ENCODE results near the gene ST6GAL1.

ST6GAL1 gene

GRCh38 chr3:187027531-187028278 lies 97.4 kb downstream of the ST6GAL1 start:
- DNase-seq (ENCODE audit: low read depth, low spot score) = no peak
- Histone ChIP-seq H3K4me1 (ENCODE audit: control insufficient read depth, insufficient read depth, low read length) (no peaks in the 10 kb centered on the region), H3K27me3 (ENCODE audit: control insufficient read depth, insufficient read depth, low read length) (no peaks in the 10 kb centered on the region), H3K27ac (ENCODE audit: low read length) (no peak overlapping the region), H3K36me3 (ENCODE audit: control insufficient read depth, insufficient read depth, low read length) (no peaks in the 10 kb centered on the region), H3K9me3 (ENCODE audit: control insufficient read depth, insufficient read depth, low read length) (no peaks in the 10 kb centered on the region), H3K4me3 (ENCODE audit: low read length) (no peak overlapping the region)
- WGBS (ENCODE audit: insufficient coverage, insufficient read length) = no CpG with 5 or more reads among the region's 8 CpGs

DNA sequence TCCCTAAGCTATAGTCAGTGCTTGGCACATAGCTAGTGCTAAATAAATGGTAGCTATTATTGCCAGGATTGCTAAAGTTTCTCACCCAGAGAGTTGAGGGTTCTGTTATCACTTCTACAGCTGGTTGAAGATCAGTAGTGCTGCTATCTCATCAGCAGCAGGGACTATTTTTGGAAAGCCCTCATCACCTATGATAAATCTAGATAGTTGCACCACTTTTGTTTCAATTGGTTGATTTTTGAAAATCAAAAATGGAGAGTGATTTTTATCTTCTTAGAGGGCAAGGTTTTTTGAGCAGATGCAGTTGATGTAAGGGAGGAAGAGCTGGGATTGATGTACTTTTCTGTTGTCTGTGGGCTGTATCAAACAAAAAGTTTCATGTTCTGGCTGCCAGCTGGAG lies 101.6 kb downstream of the ST6GAL1 start:
- H3K27me3 ChIP-seq (ENCODE audit: control insufficient read depth, insufficient read depth, low read length) = no peaks in the 10 kb centered on the region
- H3K4me1 ChIP-seq (ENCODE audit: control insufficient read depth, insufficient read depth, low read length) = no peaks in the 10 kb centered on the region
- DNase-seq (ENCODE audit: low read depth, low spot score) = no peak
- H3K9me3 ChIP-seq (ENCODE audit: control insufficient read depth, insufficient read depth, low read length) = no peaks in the 10 kb centered on the region
- no peak overlapping the region for H3K4me3 ChIP-seq (ENCODE audit: low read length)
- no peak overlapping the region for H3K27ac ChIP-seq (ENCODE audit: low read length)
- no peaks in the 10 kb centered on the region for H3K36me3 ChIP-seq (ENCODE audit: control insufficient read depth, insufficient read depth, low read length)

DNA sequence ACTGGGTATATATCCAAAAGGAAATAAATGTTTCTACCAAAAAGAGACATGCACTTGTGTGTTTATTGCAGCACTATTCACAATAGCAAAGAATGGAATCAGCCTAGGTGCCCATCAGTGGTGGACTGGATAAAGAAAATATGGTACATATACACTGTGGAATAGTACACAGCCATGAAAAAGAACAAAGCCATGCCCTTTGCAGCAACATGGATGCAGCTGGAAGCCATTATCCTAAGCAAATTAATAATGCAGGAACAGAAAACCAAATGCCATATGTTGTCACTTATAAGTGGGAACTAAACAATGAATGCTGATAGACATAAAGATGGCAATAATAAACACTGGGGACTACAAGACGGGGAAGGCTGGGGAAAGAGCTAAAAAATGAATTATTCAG lies 106.1 kb downstream of the ST6GAL1 start:
- Histone ChIP-seq H3K4me3 (ENCODE audit: low read length) (no peak overlapping the region), H3K4me1 (ENCODE audit: control insufficient read depth, insufficient read depth, low read length) (no peaks in the 10 kb centered on the region), H3K36me3 (ENCODE audit: control insufficient read depth, insufficient read depth, low read length) (peaks cover 6% of the 10 kb centered on the region; the same call in 1 of the 2 replicates), H3K9me3 (ENCODE audit: control insufficient read depth, insufficient read depth, low read length) (no peaks in the 10 kb centered on the region), H3K27ac (ENCODE audit: low read length) (no peak overlapping the region), H3K27me3 (ENCODE audit: control insufficient read depth, insufficient read depth, low read length) (no peaks in the 10 kb centered on the region)
- DNase-seq (ENCODE audit: low read depth, low spot score) = no peak
- WGBS (ENCODE audit: insufficient coverage, insufficient read length) = no CpG with 5 or more reads among the region's 1 CpG

DNA sequence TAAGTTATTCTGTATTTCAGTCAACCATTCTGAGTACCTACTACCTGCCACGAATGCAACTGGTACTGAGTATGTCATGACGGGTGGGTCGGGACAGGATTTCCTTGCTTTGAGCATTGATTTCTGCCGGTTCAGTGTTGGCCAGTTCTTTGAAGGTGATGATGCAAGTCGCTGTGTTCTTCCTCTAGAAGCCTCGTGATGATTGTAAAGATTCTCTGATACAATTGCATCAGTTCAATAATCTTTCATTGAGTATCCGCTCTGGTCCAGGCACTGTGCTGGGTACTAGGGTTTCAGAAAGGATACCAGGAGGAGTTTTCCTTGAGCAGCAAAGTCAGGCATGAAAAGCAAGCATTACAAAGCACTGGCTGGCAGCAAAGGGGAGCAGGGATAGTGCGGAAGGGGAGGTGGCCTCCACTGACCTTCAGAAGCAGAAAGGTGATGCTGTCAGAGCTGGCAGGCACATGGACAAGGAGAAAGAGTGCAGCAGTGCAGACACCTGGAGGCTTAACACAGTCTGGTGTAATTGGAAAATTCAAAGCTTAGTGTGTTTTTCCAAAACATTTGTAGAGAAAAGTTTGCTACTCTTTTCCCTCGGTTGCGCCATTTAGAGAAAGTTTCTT lies 108.9 kb downstream of the ST6GAL1 start:
- DNase-seq (ENCODE audit: low read depth, low spot score) = no peak
- no peak overlapping the region for H3K27ac ChIP-seq (ENCODE audit: low read length)
- H3K4me1 ChIP-seq (ENCODE audit: control insufficient read depth, insufficient read depth, low read length) = no peaks in the 10 kb centered on the region
- H3K9me3 ChIP-seq (ENCODE audit: control insufficient read depth, insufficient read depth, low read length) = no peaks in the 10 kb centered on the region
- H3K36me3 ChIP-seq (ENCODE audit: control insufficient read depth, insufficient read depth, low read length) = peaks cover 14% of the 10 kb centered on the region; the same call in 1 of the 2 replicates
- no peak overlapping the region for H3K4me3 ChIP-seq (ENCODE audit: low read length)
- no CpG with 5 or more reads among the region's 10 CpGs for WGBS (ENCODE audit: insufficient coverage, insufficient read length)
- H3K27me3 ChIP-seq (ENCODE audit: control insufficient read depth, insufficient read depth, low read length) = no peaks in the 10 kb centered on the region; the same call in 1 of the 2 replicates

- Histone ChIP-seq H3K36me3 (ENCODE audit: control insufficient read depth, insufficient read depth, low read length) (peaks cover 14% of the 10 kb centered on the region; the same call in 1 of the 2 replicates), H3K9me3 (ENCODE audit: control insufficient read depth, insufficient read depth, low read length) (no peaks in the 10 kb centered on the region), H3K27me3 (ENCODE audit: control insufficient read depth, insufficient read depth, low read length) (no peaks in the 10 kb centered on the region; the same call in 1 of the 2 replicates), H3K4me3 (ENCODE audit: low read length) (no peak overlapping the region), H3K27ac (ENCODE audit: low read length) (no peak overlapping the region), H3K4me1 (ENCODE audit: control insufficient read depth, insufficient read depth, low read length) (no peaks in the 10 kb centered on the region)
- no CpG with 5 or more reads among the region's 6 CpGs for WGBS (ENCODE audit: insufficient coverage, insufficient read length)
- no peak for DNase-seq (ENCODE audit: low read depth, low spot score)
These were observed 109.5 kb downstream of the ST6GAL1 start for GRCh38 chr3:187039723-187040414.

DNA sequence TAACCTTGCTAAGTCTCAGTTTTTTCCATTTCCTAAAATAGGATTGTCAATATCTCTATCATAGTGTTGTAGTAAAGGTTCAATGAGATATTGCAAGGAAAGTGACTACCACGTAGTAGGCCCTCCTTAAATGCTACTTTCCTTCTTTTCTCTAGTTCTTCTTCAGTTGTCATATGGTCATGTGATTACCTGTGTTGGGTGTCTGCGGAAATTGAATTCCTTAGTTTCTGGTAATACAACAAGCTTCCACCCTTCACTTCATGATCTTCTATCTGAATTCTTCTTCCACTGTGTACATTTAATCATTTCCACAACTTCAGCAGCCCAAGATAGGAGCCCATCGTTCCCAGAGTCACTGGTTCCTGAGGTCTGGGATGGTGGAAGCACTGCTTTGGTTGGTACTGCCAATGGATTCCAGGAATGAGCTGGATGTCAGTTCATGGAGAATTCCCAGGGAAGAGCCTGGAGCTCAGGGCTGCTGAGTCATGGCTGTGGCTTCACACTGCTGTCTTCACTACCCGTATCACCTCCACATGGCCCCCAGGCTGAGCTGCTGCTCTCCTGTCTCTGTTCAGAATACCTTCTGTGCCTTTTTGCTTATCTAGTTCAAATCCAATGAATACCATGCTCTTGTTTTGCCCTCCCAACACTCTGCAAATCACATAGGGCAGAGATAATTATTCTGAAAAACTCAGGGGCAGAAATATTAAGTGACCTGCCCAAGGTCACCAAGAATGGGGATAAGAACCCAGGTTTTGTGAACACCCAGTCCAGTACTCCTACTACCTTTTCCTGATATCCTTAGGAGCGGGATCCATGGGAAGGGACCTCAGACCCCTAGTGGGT lies 110.4 kb downstream of the ST6GAL1 start:
- Histone ChIP-seq H3K36me3 (ENCODE audit: control insufficient read depth, insufficient read depth, low read length) (peaks cover 14% of the 10 kb centered on the region; the same call in 1 of the 2 replicates), H3K4me3 (ENCODE audit: low read length) (no peak overlapping the region), H3K9me3 (ENCODE audit: control insufficient read depth, insufficient read depth, low read length) (no peaks in the 10 kb centered on the region), H3K27me3 (ENCODE audit: control insufficient read depth, insufficient read depth, low read length) (no peaks in the 10 kb centered on the region; the same call in 1 of the 2 replicates), H3K4me1 (ENCODE audit: control insufficient read depth, insufficient read depth, low read length) (no peaks in the 10 kb centered on the region), H3K27ac (ENCODE audit: low read length) (no peak overlapping the region)
- no CpG with 5 or more reads among the region's 5 CpGs for WGBS (ENCODE audit: insufficient coverage, insufficient read length)
- no peak for DNase-seq (ENCODE audit: low read depth, low spot score)

GRCh38 chr3:187041362-187042307 lies 111.3 kb downstream of the ST6GAL1 start:
- no peaks in the 10 kb centered on the region for H3K9me3 ChIP-seq (ENCODE audit: control insufficient read depth, insufficient read depth, low read length)
- no peaks in the 10 kb centered on the region; the same call in 1 of the 2 replicates for H3K27me3 ChIP-seq (ENCODE audit: control insufficient read depth, insufficient read depth, low read length)
- WGBS (ENCODE audit: insufficient coverage, insufficient read length) = no CpG with 5 or more reads among the region's 8 CpGs
- H3K36me3 ChIP-seq (ENCODE audit: control insufficient read depth, insufficient read depth, low read length) = peaks cover 14% of the 10 kb centered on the region; the same call in 1 of the 2 replicates
- no peak overlapping the region for H3K27ac ChIP-seq (ENCODE audit: low read length)
- no peaks in the 10 kb centered on the region for H3K4me1 ChIP-seq (ENCODE audit: control insufficient read depth, insufficient read depth, low read length)
- no peak for DNase-seq (ENCODE audit: low read depth, low spot score)
- no peak overlapping the region for H3K4me3 ChIP-seq (ENCODE audit: low read length)

DNA sequence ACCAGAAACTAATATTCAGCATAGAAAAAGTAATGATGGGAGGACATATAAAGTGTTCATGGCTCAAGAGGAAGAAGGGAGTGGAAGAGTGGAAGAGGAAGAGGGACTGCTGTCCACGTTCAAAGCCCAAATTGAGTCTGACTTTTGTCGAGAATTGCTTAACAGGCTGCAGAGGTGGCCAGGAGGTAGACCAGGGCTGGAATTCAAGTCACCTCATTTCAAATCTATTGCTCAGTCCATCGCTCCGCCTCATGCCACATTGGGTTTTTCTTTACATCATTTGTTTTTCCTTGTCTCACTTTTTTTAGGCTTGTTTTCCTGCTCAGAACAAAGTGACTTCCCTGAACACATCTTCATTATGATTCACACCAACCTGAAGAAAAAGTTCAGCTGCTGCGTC lies 112.0 kb downstream of the ST6GAL1 start:
- Histone ChIP-seq H3K4me3 (ENCODE audit: low read length) (no peak overlapping the region), H3K9me3 (ENCODE audit: control insufficient read depth, insufficient read depth, low read length) (no peaks in the 10 kb centered on the region), H3K4me1 (ENCODE audit: control insufficient read depth, insufficient read depth, low read length) (no peaks in the 10 kb centered on the region), H3K36me3 (ENCODE audit: control insufficient read depth, insufficient read depth, low read length) (peaks cover 14% of the 10 kb centered on the region; the same call in 1 of the 2 replicates), H3K27ac (ENCODE audit: low read length) (no peak overlapping the region), H3K27me3 (ENCODE audit: control insufficient read depth, insufficient read depth, low read length) (no peaks in the 10 kb centered on the region; the same call in 1 of the 2 replicates)
- DNase-seq (ENCODE audit: low read depth, low spot score) = no peak
- WGBS (ENCODE audit: insufficient coverage, insufficient read length) = no CpG with 5 or more reads among the region's 5 CpGs

DNA sequence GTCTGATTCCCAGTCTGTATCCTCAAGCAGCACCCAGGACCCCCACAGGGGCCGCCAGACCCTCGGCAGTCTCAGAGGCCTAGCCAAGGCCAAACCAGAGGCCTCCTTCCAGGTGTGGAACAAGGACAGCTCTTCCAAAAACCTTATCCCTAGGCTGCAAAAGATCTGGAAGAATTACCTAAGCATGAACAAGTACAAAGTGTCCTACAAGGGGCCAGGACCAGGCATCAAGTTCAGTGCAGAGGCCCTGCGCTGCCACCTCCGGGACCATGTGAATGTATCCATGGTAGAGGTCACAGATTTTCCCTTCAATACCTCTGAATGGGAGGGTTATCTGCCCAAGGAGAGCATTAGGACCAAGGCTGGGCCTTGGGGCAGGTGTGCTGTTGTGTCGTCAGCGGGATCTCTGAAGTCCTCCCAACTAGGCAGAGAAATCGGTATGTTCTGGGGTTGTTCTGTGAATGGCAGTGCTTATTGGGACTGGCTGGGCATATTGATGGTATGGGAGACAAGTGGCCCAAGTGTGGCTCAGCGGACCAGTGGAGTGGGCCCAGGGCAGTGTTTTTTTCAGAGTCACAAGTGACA lies 112.6 kb downstream of the ST6GAL1 start:
- Histone ChIP-seq H3K27me3 (ENCODE audit: control insufficient read depth, insufficient read depth, low read length) (no peaks in the 10 kb centered on the region; the same call in 1 of the 2 replicates), H3K4me1 (ENCODE audit: control insufficient read depth, insufficient read depth, low read length) (no peaks in the 10 kb centered on the region), H3K4me3 (ENCODE audit: low read length) (no peak overlapping the region), H3K36me3 (ENCODE audit: control insufficient read depth, insufficient read depth, low read length) (peaks cover 14% of the 10 kb centered on the region; the same call in 1 of the 2 replicates), H3K27ac (ENCODE audit: low read length) (no peak overlapping the region), H3K9me3 (ENCODE audit: control insufficient read depth, insufficient read depth, low read length) (no peaks in the 10 kb centered on the region)
- WGBS (ENCODE audit: insufficient coverage, insufficient read length) = no CpG with 5 or more reads among the region's 8 CpGs
- DNase-seq (ENCODE audit: low read depth, low spot score) = no peak
